ENCODE measurements around the gene ZNF513. TPM values are rescaled to one million over a fixed set of nuclear protein-coding genes. Genes with fewer than 3 reads are reported as not detected.

Gene ZNF513
- total and polyA plus RNA-seq, 2 donors (not counting 3 experiments of a cell fraction or from before 2014, with no cell fraction given): 19.0 to 30.6 TPM

DNA sequence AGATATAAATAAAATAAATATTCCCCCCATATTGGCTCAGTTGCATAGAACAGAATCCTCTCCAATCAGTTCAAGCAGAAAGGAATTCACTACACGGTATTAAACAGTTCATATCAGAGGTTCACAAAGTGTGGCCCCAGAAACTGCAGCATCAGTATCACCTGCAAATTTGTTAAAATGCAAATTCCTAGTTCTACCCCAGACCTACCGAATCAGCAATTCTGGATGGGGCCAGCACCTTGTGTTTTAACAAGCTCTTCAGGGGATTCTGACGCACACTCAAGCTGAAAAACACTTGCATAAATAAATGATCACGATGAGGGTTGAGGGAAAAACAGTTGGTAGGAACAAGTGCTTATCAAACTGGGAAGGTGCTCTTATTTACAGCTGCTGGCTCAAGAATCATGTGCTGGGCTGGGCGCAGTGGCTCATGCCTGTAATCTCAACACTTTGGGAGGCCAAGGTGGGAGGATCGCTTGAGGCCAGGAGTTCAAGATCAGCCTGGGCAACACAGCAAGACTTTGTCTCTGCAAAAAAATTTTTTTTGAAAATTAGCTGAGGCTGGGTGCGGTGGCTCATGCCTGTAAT, 30.3 kb downstream of the ZNF513 start:
- no TSS peak for BruUV-seq (replicated peaks)
- peaks cover 3% of the 10 kb centered on the region for H3K4me1 ChIP-seq (ENCODE audit: control insufficient read depth, extremely low read depth, insufficient read depth, low read length)

More for the DNA sequence above, 30.3 kb downstream of the ZNF513 start:
- Histone ChIP-seq H4K20me1 (replicated peaks; ENCODE audit: control insufficient read depth, extremely low read depth, insufficient read depth, low read length) (peaks cover 3% of the 10 kb centered on the region), H2AFZ (ENCODE audit: low read depth, low read length) (no peak overlapping the region), H3K4me2 (ENCODE audit: insufficient read depth, low read length) (no peak overlapping the region), H3K79me2 (ENCODE audit: control insufficient read depth, insufficient read depth, low read length) (peaks cover 85% of the 10 kb centered on the region), H3K9me3 (replicated peaks; ENCODE audit: control insufficient read depth, insufficient read depth, low read length) (no peaks in the 10 kb centered on the region), H3K9me1 (replicated peaks; ENCODE audit: control insufficient read depth, extremely low read depth, insufficient read depth, low read length) (no peaks in the 10 kb centered on the region), H3K4me3 (replicated peaks in 1 of 3; ENCODE audit: insufficient read depth in 1 of 3, low read depth in 1 of 3, low read length in 3 of 3) (no peak overlapping the region), H3K9ac (replicated peaks; ENCODE audit: extremely low read depth, insufficient read depth, low read length) (no peak overlapping the region), H3K36me3 (ENCODE audit: control insufficient read depth in 2 of 2, extremely low read depth in 1 of 2, insufficient read depth in 2 of 2, low read length in 2 of 2) (no peaks in the 10 kb centered on the region), H3K27me3 (ENCODE audit: control insufficient read depth in 2 of 2, insufficient read depth in 2 of 2, low read length in 2 of 2) (no peaks in the 10 kb centered on the region), H3K27ac (ENCODE audit: insufficient read depth, low read depth, low read length) (no peak overlapping the region)
- ChIA-PET CTCF (no interaction called here), POLR2A (no interaction called here)
- no peak for FAIRE-seq
- dilution Hi-C loops (cut with MboI; ENCODE audit: extremely low pct_ligation_motif_present, low sequenced_read_pairs) (no loop called here), intact Hi-C loops (cut with micrococcal nuclease) (no loop called here)
- DNase-seq (ENCODE audit: low read depth, low spot score): no peak
- TF ChIP-seq, protein P1, sequence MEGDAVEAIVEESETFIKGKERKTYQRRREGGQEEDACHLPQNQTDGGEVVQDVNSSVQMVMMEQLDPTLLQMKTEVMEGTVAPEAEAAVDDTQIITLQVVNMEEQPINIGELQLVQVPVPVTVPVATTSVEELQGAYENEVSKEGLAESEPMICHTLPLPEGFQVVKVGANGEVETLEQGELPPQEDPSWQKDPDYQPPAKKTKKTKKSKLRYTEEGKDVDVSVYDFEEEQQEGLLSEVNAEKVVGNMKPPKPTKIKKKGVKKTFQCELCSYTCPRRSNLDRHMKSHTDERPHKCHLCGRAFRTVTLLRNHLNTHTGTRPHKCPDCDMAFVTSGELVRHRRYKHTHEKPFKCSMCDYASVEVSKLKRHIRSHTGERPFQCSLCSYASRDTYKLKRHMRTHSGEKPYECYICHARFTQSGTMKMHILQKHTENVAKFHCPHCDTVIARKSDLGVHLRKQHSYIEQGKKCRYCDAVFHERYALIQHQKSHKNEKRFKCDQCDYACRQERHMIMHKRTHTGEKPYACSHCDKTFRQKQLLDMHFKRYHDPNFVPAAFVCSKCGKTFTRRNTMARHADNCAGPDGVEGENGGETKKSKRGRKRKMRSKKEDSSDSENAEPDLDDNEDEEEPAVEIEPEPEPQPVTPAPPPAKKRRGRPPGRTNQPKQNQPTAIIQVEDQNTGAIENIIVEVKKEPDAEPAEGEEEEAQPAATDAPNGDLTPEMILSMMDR (IDR thresholded peaks at IDR 0.05; ENCODE audit: extremely low read depth in 1 of 2, insufficient read depth in 1 of 2, low read depth in 1 of 2, low read length in 2 of 2): no peak
- TF ChIP-seq GATA2 (IDR thresholded peaks at IDR 0.05; ENCODE audit: insufficient read depth, insufficient read length, low read depth, low read length) (no peak), POLR2AphosphoS5 (IDR thresholded peaks at IDR 0.05; ENCODE audit: insufficient read depth, low read depth, low read length) (no peak), EZH2 (IDR thresholded peaks at IDR 0.05; ENCODE audit: borderline replicate concordance, low read depth, low read length, severe bottlenecking) (no peak), JUN (IDR thresholded peaks at IDR 0.05; ENCODE audit: borderline replicate concordance, insufficient read depth, insufficient read length, low read depth) (no peak), MYC (IDR thresholded peaks at IDR 0.05; ENCODE audit: low read depth, low read length) (no peak), FOS (IDR thresholded peaks at IDR 0.05; ENCODE audit: borderline replicate concordance, insufficient read depth, low read length) (no peak), POLR2A (IDR thresholded peaks at IDR 0.05; ENCODE audit: low read depth, low read length) (no peak)
- TF ChIP-seq, protein P2, sequence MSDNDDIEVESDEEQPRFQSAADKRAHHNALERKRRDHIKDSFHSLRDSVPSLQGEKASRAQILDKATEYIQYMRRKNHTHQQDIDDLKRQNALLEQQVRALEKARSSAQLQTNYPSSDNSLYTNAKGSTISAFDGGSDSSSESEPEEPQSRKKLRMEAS (IDR thresholded peaks at IDR 0.05; ENCODE audit: insufficient read depth, insufficient read length): no peak

All from endothelial cell of umbilical vein (primary cell).